Head of caudate nucleus (tissue), 42 donors: ENCODE data around the gene IRS2.

Experiments
- DNase-seq, 42 donors: peaks; one replicate each; pipeline versions ENCODE4 v3.0.0 to v3.0.0-alpha.2; 2020 to 2021; ENCODE audit warnings: mixed read lengths in 7 of 42
- intact Hi-C: fragments of 100-400 bp; cut with DNase I; formaldehyde crosslinking; loops from one replicate; pipeline ENCODE4 v1.15.0; 2022

Gene IRS2

DNA sequence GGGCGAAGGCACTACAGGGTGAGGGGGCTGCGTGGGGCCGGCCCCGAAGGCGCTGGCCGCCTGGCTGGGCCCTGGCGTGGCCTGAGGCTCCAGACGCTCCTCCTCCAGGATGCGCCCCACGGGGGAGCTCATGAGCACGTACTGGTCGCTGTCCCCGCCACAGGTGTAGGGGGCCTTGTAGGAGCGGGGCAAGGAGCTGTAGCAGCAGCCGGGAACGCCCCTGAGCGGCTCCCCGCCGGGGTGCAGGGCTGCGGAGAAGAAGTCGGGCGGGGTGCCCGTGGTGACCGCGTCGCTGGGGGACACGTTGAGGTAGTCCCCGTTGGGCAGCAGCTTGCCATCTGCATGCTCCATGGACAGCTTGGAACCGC lies 3.0 kb downstream of the IRS2 start:
- intact Hi-C loops, result loop anchor here (10.0 kb wide), 1 partner anchor 639 kb away; no protein-coding TSS in a partner anchor
- DNase-seq, result no peak

DNA sequence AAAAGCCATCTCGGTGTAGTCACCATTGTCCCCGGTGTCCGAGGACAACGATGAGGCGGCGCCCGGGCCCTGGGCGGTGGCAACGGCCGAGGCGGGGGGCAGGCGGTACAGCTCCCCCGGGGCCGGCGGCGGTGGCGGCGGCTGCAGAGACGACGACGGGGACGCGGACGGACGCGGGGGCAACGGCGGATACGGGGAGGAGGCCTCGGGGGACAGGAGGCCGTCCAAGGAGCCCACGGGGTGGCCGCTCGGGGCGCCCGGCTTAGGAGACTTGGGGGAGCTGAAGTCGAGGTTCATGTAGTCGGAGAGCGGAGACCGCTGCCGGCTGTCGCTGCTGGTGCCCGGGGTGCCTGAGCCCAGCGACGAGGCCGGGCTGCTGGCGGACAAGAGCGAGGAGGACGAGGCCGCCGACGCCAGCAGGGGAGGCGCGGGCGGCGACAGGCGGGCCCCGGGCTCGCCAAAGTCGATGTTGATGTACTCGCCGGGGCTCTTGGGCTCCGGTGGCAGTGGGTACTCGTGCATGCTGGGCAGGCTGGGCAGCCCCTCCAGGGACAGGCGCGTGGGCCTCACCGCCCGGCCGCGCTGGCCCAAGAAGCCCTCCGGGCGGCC lies 3.5 kb downstream of the IRS2 start:
- intact Hi-C loops, result loop anchor here (10.0 kb wide), 1 partner anchor 638 kb away; no protein-coding TSS in a partner anchor

DNA sequence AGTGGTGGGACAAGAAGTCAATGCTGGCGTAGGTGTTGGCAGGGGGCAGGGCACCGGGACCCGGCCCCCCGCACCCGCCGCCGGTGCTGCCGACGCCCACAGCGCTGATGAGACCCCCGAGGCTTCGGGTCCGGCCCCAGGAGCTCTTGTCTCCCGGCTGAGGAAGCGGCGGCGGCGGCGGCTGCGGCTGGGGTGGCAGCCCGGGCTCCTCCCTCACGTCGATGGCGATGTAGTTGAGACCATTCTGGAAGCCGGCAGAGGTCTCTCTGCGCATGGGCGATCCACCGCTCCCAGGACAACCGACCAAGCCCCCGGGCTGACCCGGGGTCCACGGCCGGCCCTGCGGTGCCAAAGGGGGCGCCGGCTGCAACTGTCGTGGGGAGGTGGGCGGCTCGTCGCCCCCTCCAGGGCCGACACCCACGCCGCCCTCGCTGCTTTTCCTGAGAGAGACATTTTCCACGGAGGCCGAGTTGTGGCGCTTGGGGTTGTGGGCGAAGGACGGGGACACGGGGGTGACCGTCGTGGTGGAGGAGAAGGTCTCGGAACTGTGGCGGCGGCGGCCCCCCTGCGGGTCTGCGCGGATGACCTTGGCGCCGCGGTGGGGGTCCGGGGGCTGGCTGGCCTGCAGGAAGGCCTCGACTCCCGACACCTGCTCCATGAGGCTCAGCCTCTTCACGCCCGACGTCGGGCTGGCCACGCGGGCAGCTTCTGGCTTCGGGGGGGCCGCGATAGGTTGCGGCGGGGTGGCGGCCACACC lies 4.1 kb downstream of the IRS2 start:
- intact Hi-C loops, result loop anchor here (10.0 kb wide), 1 partner anchor 637 kb away; no protein-coding TSS in a partner anchor
- DNase-seq, result peak in 1 of 42 donors; percentile 32

More for the DNA sequence above, 3.5 kb downstream of the IRS2 start:
- no peak for DNase-seq

DNA sequence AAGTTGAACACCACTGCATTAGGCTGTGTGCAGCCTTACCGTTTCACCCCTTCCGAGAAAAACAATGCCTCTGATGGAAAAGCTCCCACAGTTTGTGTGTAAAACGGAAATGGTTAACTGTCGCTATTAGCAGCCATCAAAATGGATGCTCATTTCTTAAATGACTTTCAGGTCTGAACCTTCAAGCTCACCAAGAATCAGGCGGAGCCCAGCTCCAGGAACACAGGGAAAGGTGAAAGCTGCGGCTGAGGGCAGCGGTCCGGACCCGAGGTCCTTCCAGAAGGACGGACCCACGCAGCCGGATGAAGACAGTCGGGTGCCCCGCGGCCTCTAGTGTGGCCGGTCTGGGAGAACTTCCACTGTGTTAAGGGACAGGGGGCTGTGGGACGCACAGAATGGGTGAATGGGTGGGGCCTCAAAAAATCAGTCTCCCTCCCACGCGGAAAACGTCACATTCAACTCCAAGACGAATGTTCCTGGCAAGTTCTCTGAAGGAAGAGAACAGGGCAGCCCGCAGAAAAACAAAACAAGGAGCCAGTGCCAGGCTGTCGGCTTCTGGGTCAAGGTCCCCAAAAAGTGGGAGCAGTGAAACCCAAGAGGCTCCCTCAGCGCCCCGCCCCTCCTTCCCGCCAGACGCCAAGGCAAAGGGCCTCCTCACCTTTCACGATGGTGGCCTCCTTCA lies 4.9 kb downstream of the IRS2 start:
- intact Hi-C loops, result loop anchor here (10.0 kb wide), 1 partner anchor 637 kb away; no protein-coding TSS in a partner anchor
- peak in 19 of 42 donors; percentile 22 to 70 (median 52) for DNase-seq

DNA sequence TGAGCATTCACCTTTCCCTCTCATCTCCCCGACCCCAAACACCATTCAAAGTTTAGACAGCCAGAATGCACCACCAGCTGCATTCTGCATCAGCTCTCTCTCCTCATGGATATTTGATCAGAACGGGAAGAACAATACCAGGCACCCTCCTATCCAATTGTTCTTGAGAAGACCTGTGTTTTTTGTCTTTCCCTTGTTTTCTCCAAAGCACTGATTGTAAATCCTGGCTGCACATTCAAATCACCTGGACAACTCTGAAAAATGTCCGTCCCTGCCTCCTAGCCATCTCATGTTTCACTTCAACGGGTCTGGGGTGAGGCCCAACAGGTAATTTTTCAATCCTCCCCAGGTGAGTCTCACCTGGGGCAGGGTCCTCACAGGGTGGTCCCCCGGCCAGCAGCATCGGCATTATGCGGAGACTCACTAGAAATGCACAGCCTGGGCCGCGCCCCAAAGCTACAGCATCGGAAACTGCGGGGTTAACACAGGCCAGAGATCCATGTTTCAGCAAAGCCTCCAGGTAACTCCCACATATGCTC lies 5.5 kb downstream of the IRS2 start:
- intact Hi-C loops, result loop anchor here (10.0 kb wide), 1 partner anchor 636 kb away; no protein-coding TSS in a partner anchor
- no peak for DNase-seq

GRCh38 chr13:109779876-109780510 lies 6.4 kb downstream of the IRS2 start:
- no peak for DNase-seq
- intact Hi-C loops, result loop anchor here (10.0 kb wide), 1 partner anchor 635 kb away; no protein-coding TSS in a partner anchor

GRCh38 chr13:109779074-109779473 lies 7.3 kb downstream of the IRS2 start:
- DNase-seq, result peak in 1 of 42 donors; percentile 35
- intact Hi-C loops, result no loop called here

GRCh38 chr13:109778102-109778542 lies 8.3 kb downstream of the IRS2 start:
- intact Hi-C loops, result no loop called here
- peak in 2 of 42 donors; percentile 33 to 38 for DNase-seq

- DNase-seq, result no peak
- intact Hi-C loops, result no loop called here
These were observed 9.8 kb downstream of the IRS2 start for GRCh38 chr13:109776575-109776974.

DNA sequence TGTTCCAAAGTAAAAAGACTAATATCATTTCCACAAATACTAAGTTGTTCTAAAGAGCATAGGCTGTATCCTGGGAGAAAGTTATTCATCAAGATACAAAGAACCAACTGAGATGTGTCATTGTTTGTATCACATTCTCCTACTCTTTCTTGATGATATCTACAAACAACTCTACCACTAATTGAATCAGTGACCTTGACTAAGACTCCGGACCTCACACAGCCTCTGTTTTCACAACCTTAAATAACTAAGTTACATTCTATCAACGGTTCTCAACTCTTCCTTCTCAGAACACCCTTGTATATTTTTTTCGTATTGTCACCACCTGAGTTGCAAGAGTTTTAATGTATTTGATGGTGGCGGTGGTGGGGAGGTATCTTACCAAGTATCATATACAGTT lies 12.6 kb downstream of the IRS2 start:
- DNase-seq, result no peak
- intact Hi-C loops, result no loop called here

DNA sequence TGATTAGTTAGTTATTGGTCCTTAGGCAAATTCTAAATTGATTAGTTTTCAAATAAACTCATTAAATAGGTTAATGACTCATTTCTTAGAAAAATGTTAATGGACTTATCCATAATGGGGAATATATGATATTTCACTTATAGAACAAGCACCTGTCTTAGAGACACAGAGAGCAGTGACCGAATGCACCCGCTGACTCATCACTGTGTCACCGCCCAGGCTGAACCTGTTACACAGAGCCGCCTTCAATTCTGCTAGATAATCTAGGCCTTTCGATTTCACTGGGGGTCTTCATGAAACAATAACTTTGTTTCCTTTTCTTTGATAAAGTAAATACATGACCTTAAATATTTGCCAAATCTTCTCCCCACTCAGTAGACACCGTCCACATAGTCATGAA lies 13.1 kb downstream of the IRS2 start:
- intact Hi-C loops, result no loop called here
- no peak for DNase-seq

DNA sequence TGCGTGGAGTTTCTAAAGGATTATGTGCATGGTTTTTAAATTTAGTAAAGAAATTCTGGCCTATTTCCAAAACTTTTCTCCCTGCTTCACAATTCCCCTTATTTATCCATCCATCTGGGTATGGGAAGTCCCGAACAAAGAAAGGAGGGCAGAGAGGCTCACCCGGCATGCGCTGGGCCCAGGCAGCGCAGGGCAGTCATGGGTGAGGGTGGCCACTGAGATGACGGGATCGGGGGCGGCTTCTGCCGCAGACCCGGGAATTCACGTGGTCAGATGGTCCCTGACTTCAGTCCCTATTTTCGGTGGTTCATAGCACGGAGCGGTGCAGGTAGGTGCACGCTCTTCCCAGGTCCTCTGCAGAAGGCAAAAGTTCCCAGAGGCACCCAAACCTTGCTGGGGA lies 14.5 kb downstream of the IRS2 start:
- intact Hi-C loops, result no loop called here
- peak in 1 of 42 donors; percentile 32 for DNase-seq

DNA sequence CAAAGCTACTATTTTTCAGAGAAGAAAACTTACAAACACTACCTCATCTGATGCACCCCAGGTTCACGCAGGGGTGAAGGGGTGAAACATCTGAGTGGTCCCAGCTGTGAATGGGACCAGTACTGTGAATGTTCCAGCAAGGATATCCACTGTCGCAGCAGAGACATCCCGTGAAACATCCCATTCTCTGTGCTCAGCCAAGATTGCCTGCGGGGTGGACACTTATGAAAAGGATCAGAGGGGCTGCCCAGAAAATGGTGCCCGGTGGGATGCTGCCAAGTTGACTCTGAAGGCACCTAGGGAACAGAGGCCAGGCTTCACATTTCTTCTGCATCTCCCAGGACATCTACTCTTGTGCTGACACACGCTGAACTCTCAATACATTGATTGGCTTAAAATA lies 15.9 kb downstream of the IRS2 start:
- intact Hi-C loops, result no loop called here
- peak in 1 of 42 donors; percentile 28 for DNase-seq

- no peak for DNase-seq
- intact Hi-C loops, result no loop called here
These were observed 16.5 kb downstream of the IRS2 start for GRCh38 chr13:109769921-109770320.

DNA sequence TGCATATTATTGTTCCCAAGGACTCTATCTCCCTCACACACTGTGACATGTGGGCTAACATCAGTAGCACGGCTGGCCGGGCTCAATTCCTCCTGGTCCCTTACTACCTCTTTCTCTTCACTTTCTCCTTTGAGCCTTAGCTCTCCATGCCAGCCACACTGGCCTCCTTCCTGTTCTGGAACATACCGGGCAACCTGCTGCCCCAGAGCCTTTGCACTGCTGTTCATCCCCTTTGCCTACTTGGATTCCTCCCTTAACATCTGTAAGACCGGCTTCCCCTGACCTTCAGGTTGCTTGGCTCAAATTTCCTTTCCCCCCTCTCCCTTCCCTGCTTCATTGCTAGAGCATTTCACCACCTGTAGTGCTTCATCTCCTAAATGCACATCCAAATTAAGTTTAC lies 17.1 kb downstream of the IRS2 start:
- intact Hi-C loops, result no loop called here
- peak in 1 of 42 donors; percentile 21 for DNase-seq

DNA sequence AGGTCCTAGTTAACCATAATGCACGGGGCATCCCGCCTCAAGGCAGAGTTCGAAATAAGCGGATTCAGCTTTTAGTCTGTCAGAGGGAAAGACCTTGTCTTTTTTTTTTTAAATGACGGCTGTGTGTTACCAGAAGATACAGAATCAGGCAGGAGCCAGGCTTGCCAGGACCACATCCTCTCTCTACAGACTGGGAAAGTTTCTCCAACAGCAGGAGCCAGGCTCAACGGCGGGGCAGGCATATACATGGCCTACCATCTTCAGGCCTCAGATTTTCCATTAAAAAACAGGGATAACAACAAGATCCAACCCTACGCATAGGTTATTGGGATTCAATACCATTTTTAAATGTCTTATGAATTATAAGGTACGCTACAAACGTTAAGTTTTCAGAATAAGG lies 17.8 kb downstream of the IRS2 start:
- DNase-seq, result no peak
- intact Hi-C loops, result no loop called here

- intact Hi-C loops, result no loop called here
- DNase-seq, result no peak
These were observed 18.2 kb downstream of the IRS2 start for GRCh38 chr13:109768176-109768575.

DNA sequence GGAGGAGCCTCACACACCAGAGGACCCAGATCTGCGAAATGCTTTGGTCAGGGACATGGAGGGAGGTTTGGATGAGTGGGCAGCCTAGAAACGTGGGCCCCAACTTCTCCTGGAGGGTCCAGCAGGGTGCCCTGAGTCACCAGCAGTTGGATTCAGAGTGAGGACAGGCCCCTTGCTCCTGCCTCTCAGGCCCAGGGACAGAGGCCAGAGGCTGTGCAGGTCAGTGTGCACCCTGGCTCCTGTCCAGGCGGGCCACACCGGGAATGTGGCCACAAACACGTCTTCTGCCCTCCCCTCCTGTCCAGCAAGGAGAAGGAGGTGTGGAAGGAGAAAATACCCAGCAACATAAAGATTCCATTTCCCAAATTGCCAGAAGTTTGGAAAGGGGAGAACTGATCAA lies 19.4 kb downstream of the IRS2 start:
- peak in 1 of 42 donors; percentile 41 for DNase-seq
- intact Hi-C loops, result no loop called here
